ENCODE data around the gene PIK3R5. TPM values are rescaled to one million over a fixed set of nuclear protein-coding genes. Genes with fewer than 3 reads are reported as not detected.

The PIK3R5 gene
- polyA plus RNA-seq, 1 donor (not counting 4 experiments of a cell fraction or from before 2014, with no cell fraction given), result not detected

GRCh38 chr17:8900207-8900606 is 65.3 kb downstream of the PIK3R5 start:
- H3K27me3 ChIP-seq (ENCODE audit: control insufficient read depth, extremely low read depth, insufficient read depth, low read length), result no peaks in the 10 kb centered on the region
- no peak overlapping the region for H3K9ac ChIP-seq (ENCODE audit: control insufficient read depth, extremely low read depth, insufficient read depth, low read length)
- H2AFZ ChIP-seq (ENCODE audit: control insufficient read depth, low read length), result no peak overlapping the region
- FAIRE-seq, result no peak
- H3K4me1 ChIP-seq (ENCODE audit: control insufficient read depth, extremely low read depth, insufficient read depth, low read length), result no peaks in the 10 kb centered on the region
- no peaks in the 10 kb centered on the region for H3K9me3 ChIP-seq (ENCODE audit: control insufficient read depth, low read depth, low read length)
- no peak for DNase-seq (ENCODE audit: low read depth, low spot score)
- TF ChIP-seq CTCF (optimal IDR thresholded peaks at IDR 0.05 in 1 of 3, IDR thresholded peaks at IDR 0.05 in 1 of 3, conservative IDR thresholded peaks at IDR 0.05 in 1 of 3; ENCODE audit: extremely low read depth in 1 of 3, insufficient read depth in 2 of 3, low read length in 3 of 3) (no peak), EZH2 (IDR thresholded peaks at IDR 0.05; ENCODE audit: low read length) (no peak)
- no peak overlapping the region for H3K4me2 ChIP-seq (ENCODE audit: control insufficient read depth, extremely low read depth, insufficient read depth, low read depth, low read length)
- no peak overlapping the region for H3K4me3 ChIP-seq (ENCODE audit: control insufficient read depth in 2 of 3, extremely low read depth in 1 of 3, insufficient read depth in 2 of 3, low read depth in 1 of 3, low read length in 3 of 3)
- no peaks in the 10 kb centered on the region for H4K20me1 ChIP-seq (ENCODE audit: control insufficient read depth, extremely low read depth, insufficient read depth, low read length)
- H3K36me3 ChIP-seq (ENCODE audit: control insufficient read depth in 2 of 2, extremely low read depth in 1 of 2, insufficient read depth in 2 of 2, low read length in 2 of 2), result no peaks in the 10 kb centered on the region
- dilution Hi-C loops (cut with MboI; ENCODE audit: extremely low pct_ligation_motif_present, low sequenced_read_pairs), result no loop called here
- H3K27ac ChIP-seq (ENCODE audit: control insufficient read depth, insufficient read depth, low read length), result no peak overlapping the region
- H3K9me1 ChIP-seq (ENCODE audit: control insufficient read depth, extremely low read depth, insufficient read depth, low read length), result no peaks in the 10 kb centered on the region
- no peaks in the 10 kb centered on the region for H3K79me2 ChIP-seq (ENCODE audit: control insufficient read depth, insufficient read depth, low read length)

GRCh38 chr17:8898636-8899035 is 66.9 kb downstream of the PIK3R5 start:
- no peaks in the 10 kb centered on the region for H3K79me2 ChIP-seq (ENCODE audit: control insufficient read depth, insufficient read depth, low read length)
- H3K36me3 ChIP-seq (ENCODE audit: control insufficient read depth in 2 of 2, extremely low read depth in 1 of 2, insufficient read depth in 2 of 2, low read length in 2 of 2), result no peaks in the 10 kb centered on the region
- no peak overlapping the region for H3K4me3 ChIP-seq (ENCODE audit: control insufficient read depth in 2 of 3, extremely low read depth in 1 of 3, insufficient read depth in 2 of 3, low read depth in 1 of 3, low read length in 3 of 3)
- no peak overlapping the region for H3K27ac ChIP-seq (ENCODE audit: control insufficient read depth, insufficient read depth, low read length)
- no peak for DNase-seq (ENCODE audit: low read depth, low spot score)
- dilution Hi-C loops (cut with MboI; ENCODE audit: extremely low pct_ligation_motif_present, low sequenced_read_pairs), result no loop called here
- no peak overlapping the region for H2AFZ ChIP-seq (ENCODE audit: control insufficient read depth, low read length)
- H3K27me3 ChIP-seq (ENCODE audit: control insufficient read depth, extremely low read depth, insufficient read depth, low read length), result peaks cover 7% of the 10 kb centered on the region
- no peak overlapping the region for H3K9ac ChIP-seq (ENCODE audit: control insufficient read depth, extremely low read depth, insufficient read depth, low read length)
- H3K4me1 ChIP-seq (ENCODE audit: control insufficient read depth, extremely low read depth, insufficient read depth, low read length), result no peaks in the 10 kb centered on the region
- H3K9me1 ChIP-seq (ENCODE audit: control insufficient read depth, extremely low read depth, insufficient read depth, low read length), result no peaks in the 10 kb centered on the region
- TF ChIP-seq EZH2 (IDR thresholded peaks at IDR 0.05; ENCODE audit: low read length) (no peak), CTCF (optimal IDR thresholded peaks at IDR 0.05 in 1 of 3, IDR thresholded peaks at IDR 0.05 in 1 of 3, conservative IDR thresholded peaks at IDR 0.05 in 1 of 3; ENCODE audit: extremely low read depth in 1 of 3, insufficient read depth in 2 of 3, low read length in 3 of 3) (no peak)
- H3K4me2 ChIP-seq (ENCODE audit: control insufficient read depth, extremely low read depth, insufficient read depth, low read depth, low read length), result no peak overlapping the region
- no peaks in the 10 kb centered on the region for H3K9me3 ChIP-seq (ENCODE audit: control insufficient read depth, low read depth, low read length)
- FAIRE-seq, result no peak
- no peaks in the 10 kb centered on the region for H4K20me1 ChIP-seq (ENCODE audit: control insufficient read depth, extremely low read depth, insufficient read depth, low read length)
